AG04450 (cell line): ENCODE measurements around the gene MXRA7. TPM values are rescaled to one million over a fixed set of nuclear protein-coding genes. Genes with fewer than 3 reads are reported as not detected.
A peak's percentile ranks its signal among the peaks of the same experiment; 100 is the strongest.
"Not testable (repeated sequence)": the region's sequence is repeated elsewhere in the genome, so short reads cannot be mapped to it uniquely, and the experiment has no call there.

Experiments
- CTCF ChIA-PET: fragments of 300-600, 350-600 bp; formaldehyde crosslinking; extraction: SDS; loops from one replicate; lab custom pipeline; 2022; ENCODE audit warnings: antibody characterized with exemption, inconsistent platforms; lab: Charles Lee
- POLR2A ChIA-PET: fragments of 350-600 bp; formaldehyde crosslinking; extraction: SDS; loops from one replicate; lab custom pipeline; 2021; ENCODE audit warnings: antibody characterized with exemption, inconsistent platforms; lab: Yijun Ruan, JAX
- DNase-seq: peaks from one replicate; pipeline ENCODE4 v3.0.0-alpha.2; 2011; ENCODE audit warnings: low read depth, low spot score
- H3K27ac ChIP-seq: one replicate; pipeline ENCODE4 v1.5.1; 2012; ENCODE audit warnings: low read depth, low read length, control low read depth
- H3K27me3 ChIP-seq: one replicate; pipeline ENCODE4 v1.6.0; 2012; ENCODE audit warnings: low read length; ENCODE audit not compliant: control insufficient read depth, insufficient read depth
- H3K4me3 ChIP-seq: 2 replicates; pipeline ENCODE4 v1.5.1; 2011; ENCODE audit warnings: mild to moderate bottlenecking, low read depth, low read length, control low read depth
- H3K9me3 ChIP-seq: 2 replicates; pipeline ENCODE4 v1.5.1; 2012; ENCODE audit warnings: low read length; ENCODE audit not compliant: control insufficient read depth, insufficient read depth
- CTCF ChIP-seq: IDR thresholded peaks from 2 replicates; pipeline ENCODE4 v1.5.1; 2011; ENCODE audit warnings: low read depth, low read length, control low read depth, inconsistent platforms
- polyA plus RNA-seq: library from polyadenylated mRNA; depleted of rRNA; stranded (reverse); fragments of >200 nt; gene quantifications from 2 replicates; pipeline ENCODE4 v1.2.3, GENCODE V29; 2011

The MXRA7 gene
- polyA plus RNA-seq, 1 experiment, result 222 TPM

- POLR2A ChIA-PET, result no interaction called here
Observed at GRCh38 chr17:76744747-76745146, 34.0 kb upstream of the MXRA7 start.

DNA sequence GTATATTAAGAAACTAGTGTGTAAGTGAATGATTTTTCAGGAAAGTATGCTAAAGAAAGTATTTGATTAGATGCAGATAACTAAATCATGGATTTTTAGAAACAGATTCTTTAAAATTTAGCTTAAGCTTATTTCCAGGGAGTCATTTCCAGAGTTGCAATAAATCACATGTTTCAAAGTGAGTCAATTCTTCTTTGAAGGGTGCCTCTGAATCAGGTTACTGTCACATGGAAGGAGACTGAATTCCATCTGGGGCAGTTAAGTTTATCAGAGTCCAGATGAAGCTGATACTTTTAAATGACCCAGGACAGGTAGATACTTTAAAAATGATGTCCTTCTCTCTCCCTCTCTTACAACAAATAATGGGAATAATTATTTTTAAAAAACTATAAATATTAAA lies 32.2 kb upstream of the MXRA7 start:
- Histone ChIP-seq H3K4me3 (no peak overlapping the region), H3K9me3 (no peaks in the 10 kb centered on the region), H3K27ac (no peak overlapping the region), H3K27me3 (no peaks in the 10 kb centered on the region)
- CTCF ChIA-PET, result interaction anchor here (1.5 kb wide), 1 partner anchor 313 kb away, joined by 3 read pairs; no protein-coding TSS in a partner anchor
- no peak for TF ChIP-seq CTCF
- POLR2A ChIA-PET, result interaction anchor here (0.5 kb wide), 1 partner anchor 50 kb away, joined by 3 read pairs; no protein-coding TSS in a partner anchor
- DNase-seq, result no peak

More at GRCh38 chr17:76744747-76745146, 34.0 kb upstream of the MXRA7 start:
- Histone ChIP-seq H3K27me3 (no peaks in the 10 kb centered on the region), H3K4me3 (no peak overlapping the region), H3K9me3 (no peaks in the 10 kb centered on the region), H3K27ac (no peak overlapping the region)
- no peak for TF ChIP-seq CTCF
- CTCF ChIA-PET, result no interaction called here
- no peak for DNase-seq

GRCh38 chr17:76740329-76741118 lies 29.8 kb upstream of the MXRA7 start:
- POLR2A ChIA-PET, result no interaction called here
- Histone ChIP-seq H3K27me3 (no peaks in the 10 kb centered on the region), H3K27ac (peak overlapping the region; percentile 47), H3K4me3 (peak overlapping the region; percentile 7; the same call in 1 of the 2 replicates), H3K9me3 (no peaks in the 10 kb centered on the region; the same call in 1 of the 2 replicates)
- DNase-seq, result no peak
- no peak for TF ChIP-seq CTCF
- CTCF ChIA-PET, result interaction anchor here (0.7 to 1.0 kb wide), 2 partner anchors 15 to 348 kb away, joined by 3 read pairs; no protein-coding TSS in a partner anchor

GRCh38 chr17:76739568-76740115 lies 28.9 kb upstream of the MXRA7 start:
- not testable (repeated sequence) for H3K9me3 ChIP-seq, H3K27me3 ChIP-seq, H3K27ac ChIP-seq, DNase-seq, H3K4me3 ChIP-seq
- ChIA-PET POLR2A (interaction anchor here (0.7 to 5.4 kb wide), 2 partner anchors 13 to 68 kb away, joined by 11 to 41 read pairs; partner anchors contain the start of genes JMJD6 and METTL23), CTCF (interaction anchor here (0.7 to 1.0 kb wide), 3 partner anchors 14 to 349 kb away, joined by 3 to 4 read pairs (median 3); no protein-coding TSS in a partner anchor)

DNA sequence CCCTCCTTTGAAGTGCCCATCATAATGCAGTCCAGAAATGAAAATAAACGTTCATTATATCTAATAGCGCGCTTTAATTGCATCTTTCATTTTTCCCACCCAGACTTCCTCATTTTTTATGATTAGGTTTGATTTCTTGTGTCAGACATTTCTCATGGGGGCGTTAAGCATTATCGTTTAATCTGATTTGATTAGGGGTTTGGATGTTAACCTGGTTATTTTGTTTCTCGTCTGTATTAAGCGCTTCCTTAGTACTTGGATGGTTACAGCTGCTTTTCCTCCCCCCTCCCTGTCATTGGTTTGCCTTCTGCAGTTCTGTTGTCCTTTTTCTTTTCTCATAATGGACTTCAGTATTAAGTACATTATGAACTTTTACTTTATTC lies 27.7 kb upstream of the MXRA7 start:
- POLR2A ChIA-PET, result interaction anchor here (1.2 to 5.4 kb wide), 4 partner anchors 12 to 547 kb away, joined by 3 to 41 read pairs (median 7); partner anchors contain the start of genes JMJD6 and METTL23
- no peak for DNase-seq
- Histone ChIP-seq H3K4me3 (peak overlapping the region; percentile 91), H3K27ac (peak overlapping the region; percentile 89), H3K9me3 (no peaks in the 10 kb centered on the region; the same call in 1 of the 2 replicates), H3K27me3 (no peaks in the 10 kb centered on the region)
- no peak for TF ChIP-seq CTCF
- CTCF ChIA-PET, result interaction anchor here (0.9 to 1.0 kb wide), 3 partner anchors 8 to 326 kb away, joined by 3 to 4 read pairs (median 3); no protein-coding TSS in a partner anchor
